Testis (tissue), 3 donors: ENCODE data around the gene RIPOR1. TPM values are rescaled to one million over a fixed set of nuclear protein-coding genes. Genes with fewer than 3 reads are reported as not detected.
A peak's percentile ranks its signal among the peaks of the same experiment; 100 is the strongest.
"Not testable (repeated sequence)": the region's sequence is repeated elsewhere in the genome, so short reads cannot be mapped to it uniquely, and the experiment has no call there.

ENCODE experiments used
- DNase-seq: peaks from one replicate; pipeline ENCODE4 v3.0.0-alpha.2; 2019
- H3K27ac ChIP-seq, 2 donors: fragments of 200-600 bp; sonication (generic); one replicate each; pipeline ENCODE4 v1.5.1; 2019
- H3K27me3 ChIP-seq: fragments of 200-600 bp; sonication (generic); one replicate; pipeline ENCODE4 v1.5.1; 2019
- H3K36me3 ChIP-seq: fragments of 200-600 bp; sonication (generic); one replicate; pipeline ENCODE4 v1.5.1; 2017; ENCODE audit warnings: low read depth; ENCODE audit errors: missing control alignments
- H3K4me1 ChIP-seq: fragments of 200-600 bp; sonication (generic); one replicate; pipeline ENCODE4 v1.5.1; 2019
- H3K4me3 ChIP-seq, 2 donors: fragments of 200-600 bp; sonication (generic); one replicate each; pipeline ENCODE4 v1.5.1; 2017 to 2019
- H3K9me3 ChIP-seq: fragments of 200-600 bp; sonication (generic); one replicate; pipeline ENCODE4 v1.5.1; 2017
- POLR2A ChIP-seq: fragments of 450-650 bp; IDR thresholded peaks from one replicate; pipeline ENCODE4 v1.6.1; 2017; ENCODE audit warnings: antibody characterized with exemption, mild to moderate bottlenecking, moderate library complexity
- WGBS, 2 donors: methylation state at CpG; one replicate each; pipeline ENCODE4 v1.1.5; 2018; 5-methylcytosine and 5-hydroxymethylcytosine counted together
- intact Hi-C: fragments of 100-400 bp; cut with DNase I; formaldehyde crosslinking; loops from one replicate; pipeline ENCODE4 v1.15.1; 2023; ENCODE audit warnings: low total_unique reads
- polyA plus RNA-seq: library from polyadenylated mRNA; stranded (reverse); fragments of 350-450 nt; fragmentation: Illumina TruSeq; extraction: RNeasy Lipid Tissue Mini Kit (QIAGEN cat#74804); gene quantifications from one replicate; pipeline ENCODE4 v1.2.3, GENCODE V29; 2014; ENCODE audit warnings: low read depth, low replicate concordance; ENCODE audit not compliant: insufficient read depth
- total RNA-seq, 2 donors: library from RNA; depleted of rRNA; stranded (reverse); fragments of >200 nt; gene quantifications; one replicate each; pipeline ENCODE4 v1.2.3, GENCODE V29; 2016
- TF ChIP-seq, protein P1 (sequence below), 3 experiments: fragments of 450-650 bp in 2 of 3; fragments of 200-600 bp in 1 of 3; sonication (generic) in 1 of 3; IDR thresholded peaks; one replicate each; pipeline ENCODE4 v1.5.1; 2016 to 2019; ENCODE audit warnings: antibody characterized with exemption in 3 of 3, mild to moderate bottlenecking in 2 of 3, moderate library complexity in 1 of 3

Gene RIPOR1
- total and polyA plus RNA-seq, 3 donors from 2014 or later: 36.1 to 109 (median 79.4) TPM

DNA sequence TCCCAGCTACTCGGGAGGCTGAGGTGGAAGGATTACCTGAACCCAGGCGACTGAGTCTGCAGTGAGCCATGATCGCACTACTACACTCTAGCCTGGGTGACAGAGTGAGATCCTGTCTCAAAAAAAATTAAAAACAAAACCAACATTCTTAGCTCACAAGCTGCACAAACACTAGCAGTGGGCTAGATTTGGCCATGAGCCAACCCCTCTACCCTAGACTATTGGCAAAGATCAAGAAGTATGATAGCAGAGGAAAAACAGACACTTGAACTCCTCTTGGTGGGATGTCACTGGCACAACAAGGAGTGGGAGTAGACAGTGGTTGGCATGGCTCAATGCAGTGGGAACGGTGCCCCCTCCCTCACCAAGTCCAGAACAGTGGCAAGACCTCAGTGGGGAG, 19.6 kb upstream of the RIPOR1 start:
- H3K36me3 ChIP-seq: no peaks in the 10 kb centered on the region
- H3K4me1 ChIP-seq: no peaks in the 10 kb centered on the region
- H3K27ac ChIP-seq: no peak overlapping the region
- no peak for DNase-seq
- TF ChIP-seq, protein P1, sequence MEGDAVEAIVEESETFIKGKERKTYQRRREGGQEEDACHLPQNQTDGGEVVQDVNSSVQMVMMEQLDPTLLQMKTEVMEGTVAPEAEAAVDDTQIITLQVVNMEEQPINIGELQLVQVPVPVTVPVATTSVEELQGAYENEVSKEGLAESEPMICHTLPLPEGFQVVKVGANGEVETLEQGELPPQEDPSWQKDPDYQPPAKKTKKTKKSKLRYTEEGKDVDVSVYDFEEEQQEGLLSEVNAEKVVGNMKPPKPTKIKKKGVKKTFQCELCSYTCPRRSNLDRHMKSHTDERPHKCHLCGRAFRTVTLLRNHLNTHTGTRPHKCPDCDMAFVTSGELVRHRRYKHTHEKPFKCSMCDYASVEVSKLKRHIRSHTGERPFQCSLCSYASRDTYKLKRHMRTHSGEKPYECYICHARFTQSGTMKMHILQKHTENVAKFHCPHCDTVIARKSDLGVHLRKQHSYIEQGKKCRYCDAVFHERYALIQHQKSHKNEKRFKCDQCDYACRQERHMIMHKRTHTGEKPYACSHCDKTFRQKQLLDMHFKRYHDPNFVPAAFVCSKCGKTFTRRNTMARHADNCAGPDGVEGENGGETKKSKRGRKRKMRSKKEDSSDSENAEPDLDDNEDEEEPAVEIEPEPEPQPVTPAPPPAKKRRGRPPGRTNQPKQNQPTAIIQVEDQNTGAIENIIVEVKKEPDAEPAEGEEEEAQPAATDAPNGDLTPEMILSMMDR (IDR thresholded peaks at IDR 0.05): no peak
- no peak for TF ChIP-seq POLR2A
- 85 to 100% methylated on average over 4 of the region's 4 CpGs for WGBS, 2 donors
- H3K4me3 ChIP-seq: no peak overlapping the region
- intact Hi-C loops: no loop called here
- H3K9me3 ChIP-seq: no peaks in the 10 kb centered on the region
- H3K27me3 ChIP-seq: no peaks in the 10 kb centered on the region

DNA sequence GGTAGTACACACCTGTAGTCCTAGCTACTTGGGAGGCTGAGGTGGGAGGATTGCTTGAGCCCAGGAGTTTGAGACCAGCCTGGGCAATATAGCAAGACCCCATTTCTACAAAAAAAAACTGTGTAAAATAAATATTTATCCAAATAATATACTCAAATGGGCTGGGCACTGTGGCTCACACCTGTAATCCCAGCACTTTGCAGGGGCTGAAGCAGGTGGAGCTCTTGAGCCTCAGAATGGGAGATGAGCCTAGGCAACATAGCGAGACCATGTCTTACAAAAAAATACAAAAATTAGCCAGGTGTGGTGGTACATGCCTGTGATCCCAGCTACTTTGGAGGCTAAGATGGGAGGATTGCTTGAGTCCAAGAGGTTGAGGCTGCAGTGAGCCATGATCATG, 14.7 kb upstream of the RIPOR1 start:
- H3K36me3 ChIP-seq, DNase-seq, H3K9me3 ChIP-seq, H3K4me1 ChIP-seq, intact Hi-C loops, H3K27ac ChIP-seq, H3K4me3 ChIP-seq, H3K27me3 ChIP-seq: not testable (repeated sequence)
- 94 to 96% methylated on average over 1 of the region's 1 CpG for WGBS, 2 donors

DNA sequence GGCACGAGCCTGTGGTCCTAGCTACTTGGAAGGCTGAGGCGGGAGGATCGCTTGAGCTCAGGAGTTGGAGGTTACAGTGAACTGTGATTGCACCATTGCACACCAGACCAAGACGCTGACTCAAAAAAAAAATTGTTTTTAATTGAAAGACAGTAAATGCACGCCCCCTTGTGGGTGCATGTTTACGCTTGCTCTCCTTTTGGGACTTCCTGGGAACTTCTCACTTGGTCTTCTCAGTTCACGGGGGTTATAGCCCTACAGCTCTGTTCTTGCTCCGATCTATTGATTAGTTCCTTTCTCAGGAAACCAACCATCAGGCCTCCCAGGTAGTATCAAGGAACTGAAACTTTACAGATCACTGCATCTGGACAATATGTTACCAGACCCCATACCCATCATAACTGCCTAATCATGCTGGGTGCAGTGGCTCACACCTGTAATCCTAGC, 14.2 kb upstream of the RIPOR1 start:
- intact Hi-C loops: no loop called here
- H3K36me3 ChIP-seq: no peaks in the 10 kb centered on the region
- no peak overlapping the region for H3K27ac ChIP-seq
- 24 to 25% methylated on average over 8 of the region's 8 CpGs for WGBS, 2 donors
- no peaks in the 10 kb centered on the region for H3K27me3 ChIP-seq
- H3K4me3 ChIP-seq: no peak overlapping the region
- peak; percentile 94 for DNase-seq
- no peaks in the 10 kb centered on the region for H3K4me1 ChIP-seq
- H3K9me3 ChIP-seq: no peaks in the 10 kb centered on the region
- TF ChIP-seq, protein P1 (IDR thresholded peaks at IDR 0.05): peak; percentile 62 to 75 (median 71)
- TF ChIP-seq POLR2A: no peak

DNA sequence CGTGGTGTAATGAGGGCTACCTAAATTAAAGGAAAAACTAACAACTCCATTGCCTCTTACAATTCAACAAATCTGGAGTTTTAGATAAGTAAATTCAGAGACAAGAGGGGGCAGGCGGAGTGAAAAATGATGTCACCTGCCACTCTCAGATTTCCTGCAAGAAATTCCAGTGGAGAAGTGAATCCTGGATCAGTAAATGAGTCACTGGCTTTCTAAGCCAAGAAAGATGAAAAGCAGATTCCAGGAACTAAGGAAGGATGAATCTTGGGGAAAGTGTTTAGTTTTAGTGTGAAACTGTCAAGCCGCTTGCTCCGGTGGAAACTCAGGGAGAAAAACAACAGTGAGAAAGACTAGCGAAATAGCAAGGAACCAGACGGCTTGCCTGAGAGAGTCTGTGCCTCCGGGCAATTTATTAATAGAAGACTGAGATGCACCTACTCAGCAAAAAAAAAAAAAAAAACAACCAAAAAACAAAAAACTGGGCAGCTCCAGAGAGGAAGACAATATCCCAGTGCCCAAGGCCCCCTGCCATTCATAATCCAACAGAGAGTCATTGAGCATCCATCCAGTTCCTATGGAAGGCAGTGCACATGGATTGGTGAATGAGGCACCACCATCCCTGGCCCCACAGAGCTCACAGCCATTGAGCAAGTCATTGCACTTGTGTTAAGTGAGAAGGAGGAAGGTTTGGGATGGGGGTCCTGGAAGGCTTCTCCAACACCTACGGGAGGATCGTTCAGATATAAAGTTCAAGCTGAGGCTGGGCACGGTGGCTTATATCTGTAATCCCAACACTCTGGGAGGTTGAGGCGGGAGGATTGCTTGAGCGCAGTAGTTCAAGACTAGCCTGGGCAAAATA, 12.1 kb upstream of the RIPOR1 start:
- Histone ChIP-seq H3K36me3 (no peaks in the 10 kb centered on the region), H3K27me3 (no peaks in the 10 kb centered on the region), H3K27ac (no peak overlapping the region), H3K4me1 (peaks cover 1% of the 10 kb centered on the region), H3K4me3 (no peak overlapping the region), H3K9me3 (no peaks in the 10 kb centered on the region)
- WGBS, 2 donors: 87 to 89% methylated on average over 11 to 12 of the region's 12 CpGs
- intact Hi-C loops: no loop called here
- no peak for DNase-seq
- TF ChIP-seq, protein P1 (IDR thresholded peaks at IDR 0.05): no peak
- no peak for TF ChIP-seq POLR2A

DNA sequence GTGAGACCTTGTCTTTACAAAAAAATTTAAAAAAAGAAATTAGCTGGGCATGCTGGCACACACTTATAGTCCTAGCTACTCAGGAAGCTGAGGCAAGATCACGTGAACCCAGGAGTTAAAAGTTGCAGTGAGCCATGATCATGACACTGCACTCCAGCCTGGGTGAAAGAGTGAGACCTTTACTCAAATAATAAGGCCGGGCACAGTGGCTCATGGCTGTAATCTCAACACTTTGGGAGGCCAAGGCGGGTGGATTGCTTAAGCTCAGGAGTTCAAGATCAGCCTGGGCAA, 11.5 kb upstream of the RIPOR1 start:
- 88 to 93% methylated on average over 3 of the region's 3 CpGs for WGBS, 2 donors
- peaks cover 5% of the 10 kb centered on the region for H3K4me1 ChIP-seq
- TF ChIP-seq POLR2A: no peak
- TF ChIP-seq, protein P1 (IDR thresholded peaks at IDR 0.05): no peak
- no peaks in the 10 kb centered on the region for H3K36me3 ChIP-seq
- no peak for DNase-seq
- H3K9me3 ChIP-seq: no peaks in the 10 kb centered on the region
- H3K27me3 ChIP-seq: no peaks in the 10 kb centered on the region
- H3K4me3 ChIP-seq: no peak overlapping the region
- no peak overlapping the region for H3K27ac ChIP-seq
- intact Hi-C loops: no loop called here
